22Rv1 (cell line): Measurements from ENCODE around the gene RTN4RL1.

ENCODE experiments used
- ZFX ChIP-seq: fragments of 450-650 bp; IDR thresholded peaks from 2 replicates; pipeline ENCODE4 v1.6.1; 2017; ENCODE audit warnings: antibody characterized with exemption, borderline replicate concordance
- TF ChIP-seq, protein P1 (sequence below): fragments of 450-650 bp; IDR thresholded peaks from 2 replicates; pipeline ENCODE4 v1.5.1; 2017; ENCODE audit warnings: mild to moderate bottlenecking

GRCh38 chr17:1985686-1986085, 39.4 kb downstream of the RTN4RL1 start:
- TF ChIP-seq, protein P1, sequence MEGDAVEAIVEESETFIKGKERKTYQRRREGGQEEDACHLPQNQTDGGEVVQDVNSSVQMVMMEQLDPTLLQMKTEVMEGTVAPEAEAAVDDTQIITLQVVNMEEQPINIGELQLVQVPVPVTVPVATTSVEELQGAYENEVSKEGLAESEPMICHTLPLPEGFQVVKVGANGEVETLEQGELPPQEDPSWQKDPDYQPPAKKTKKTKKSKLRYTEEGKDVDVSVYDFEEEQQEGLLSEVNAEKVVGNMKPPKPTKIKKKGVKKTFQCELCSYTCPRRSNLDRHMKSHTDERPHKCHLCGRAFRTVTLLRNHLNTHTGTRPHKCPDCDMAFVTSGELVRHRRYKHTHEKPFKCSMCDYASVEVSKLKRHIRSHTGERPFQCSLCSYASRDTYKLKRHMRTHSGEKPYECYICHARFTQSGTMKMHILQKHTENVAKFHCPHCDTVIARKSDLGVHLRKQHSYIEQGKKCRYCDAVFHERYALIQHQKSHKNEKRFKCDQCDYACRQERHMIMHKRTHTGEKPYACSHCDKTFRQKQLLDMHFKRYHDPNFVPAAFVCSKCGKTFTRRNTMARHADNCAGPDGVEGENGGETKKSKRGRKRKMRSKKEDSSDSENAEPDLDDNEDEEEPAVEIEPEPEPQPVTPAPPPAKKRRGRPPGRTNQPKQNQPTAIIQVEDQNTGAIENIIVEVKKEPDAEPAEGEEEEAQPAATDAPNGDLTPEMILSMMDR = no peak
- no peak for TF ChIP-seq ZFX
